ENCODE data around the gene ABCB8.
A peak's percentile ranks its signal among the peaks of the same experiment; 100 is the strongest.

Gene ABCB8

GRCh38 chr7:150986099-150986512 is 42.1 kb upstream of the ABCB8 start:
- no peak for DNase-seq (ENCODE audit: low read depth)
- peak; percentile 84 for TF ChIP-seq CTCF (IDR thresholded peaks at IDR 0.05; ENCODE audit: control insufficient read depth, insufficient read depth, low read depth, low read length, missing control alignments)
- H3K4me3 ChIP-seq (ENCODE audit: control insufficient read depth, low read depth, low read length): no peak overlapping the region

- no peak for DNase-seq (ENCODE audit: low read depth)
- no peak for TF ChIP-seq CTCF (IDR thresholded peaks at IDR 0.05; ENCODE audit: control insufficient read depth, insufficient read depth, low read depth, low read length, missing control alignments)
- H3K4me3 ChIP-seq (ENCODE audit: control insufficient read depth, low read depth, low read length): no peak overlapping the region
These were observed 41.7 kb upstream of the ABCB8 start for GRCh38 chr7:150986556-150986955.

GRCh38 chr7:150988230-150989226 is 39.7 kb upstream of the ABCB8 start:
- peak; percentile 86 for TF ChIP-seq CTCF (IDR thresholded peaks at IDR 0.05; ENCODE audit: control insufficient read depth, insufficient read depth, low read depth, low read length, missing control alignments)
- H3K4me3 ChIP-seq (ENCODE audit: control insufficient read depth, low read depth, low read length): no peak overlapping the region
- no peak for DNase-seq (ENCODE audit: low read depth)

GRCh38 chr7:150989456-150989855 is 38.8 kb upstream of the ABCB8 start:
- DNase-seq (ENCODE audit: low read depth): no peak
- no peak overlapping the region for H3K4me3 ChIP-seq (ENCODE audit: control insufficient read depth, low read depth, low read length)
- TF ChIP-seq CTCF (IDR thresholded peaks at IDR 0.05; ENCODE audit: control insufficient read depth, insufficient read depth, low read depth, low read length, missing control alignments): no peak

GRCh38 chr7:150990416-150991186 is 37.6 kb upstream of the ABCB8 start, which contains the start of gene NOS3:
Gene NOS3 (plus strand): TSS chr7:150991017. CDS start chr7:150993804, 2,787 bp downstream.
- DNase-seq (ENCODE audit: low read depth): no peak
- no peak within 1 kb of the TSS for H3K4me3 ChIP-seq (ENCODE audit: control insufficient read depth, low read depth, low read length)

More at GRCh38 chr7:150990416-150991186, 37.6 kb upstream of the ABCB8 start, which contains the start of gene NOS3:
- no peak for TF ChIP-seq CTCF (IDR thresholded peaks at IDR 0.05; ENCODE audit: control insufficient read depth, insufficient read depth, low read depth, low read length, missing control alignments)
